GM21619 (cell line): ENCODE measurements around the gene DHRS4L2.
"Not testable (repeated sequence)": the region's sequence is repeated elsewhere in the genome, so short reads cannot be mapped to it uniquely, and the experiment has no call there.

ENCODE experiments used
- ATAC-seq: cut with Tn5 transposase; IDR thresholded peaks from one replicate; pipeline ENCODE4 v1.9.1; 2021; ENCODE audit not compliant: unreplicated experiment

DHRS4L2 gene

DNA sequence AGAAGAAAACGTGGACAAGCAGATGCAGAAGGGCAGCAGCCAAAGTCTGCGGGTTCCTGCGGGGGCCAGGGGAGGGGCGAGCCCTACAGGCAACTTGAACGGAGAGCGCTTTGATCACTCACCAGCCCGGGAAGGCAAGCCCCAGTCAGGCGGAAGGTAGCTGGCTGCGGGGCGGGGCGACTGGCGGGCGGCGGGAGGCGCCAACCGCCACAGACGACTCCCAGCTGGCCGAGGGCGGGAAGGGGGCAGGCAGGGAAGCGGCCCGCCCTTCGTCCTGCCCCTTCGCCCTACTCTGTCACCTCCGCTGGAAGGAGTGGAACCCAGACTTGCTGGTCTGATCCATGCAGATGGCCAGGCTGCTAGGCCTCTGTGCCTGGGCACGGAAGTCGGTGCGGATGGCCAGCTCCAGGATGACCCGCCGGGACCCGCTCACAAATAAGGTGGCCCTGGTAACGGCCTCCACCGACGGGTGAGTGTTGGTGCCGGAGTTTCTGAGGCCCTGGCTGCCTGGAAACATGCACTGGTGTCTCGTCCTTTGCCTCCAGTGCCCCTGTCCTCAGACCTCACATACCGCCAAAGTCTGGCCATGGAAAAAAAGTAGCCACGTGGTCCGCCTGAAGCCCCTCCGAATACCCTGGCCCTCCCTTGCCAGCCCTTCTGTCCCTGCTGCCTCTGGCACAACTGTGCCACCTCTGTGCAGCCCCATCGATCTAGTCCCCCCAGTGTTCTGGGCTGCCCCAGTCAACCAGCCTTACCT lies at the start of gene DHRS4L2:
Gene DHRS4L2 (plus strand): TSS at position 323 of the 757 bp plus-strand sequence. CDS start 19 bp downstream, at position 342.
- peak; percentile 86 for ATAC-seq

DNA sequence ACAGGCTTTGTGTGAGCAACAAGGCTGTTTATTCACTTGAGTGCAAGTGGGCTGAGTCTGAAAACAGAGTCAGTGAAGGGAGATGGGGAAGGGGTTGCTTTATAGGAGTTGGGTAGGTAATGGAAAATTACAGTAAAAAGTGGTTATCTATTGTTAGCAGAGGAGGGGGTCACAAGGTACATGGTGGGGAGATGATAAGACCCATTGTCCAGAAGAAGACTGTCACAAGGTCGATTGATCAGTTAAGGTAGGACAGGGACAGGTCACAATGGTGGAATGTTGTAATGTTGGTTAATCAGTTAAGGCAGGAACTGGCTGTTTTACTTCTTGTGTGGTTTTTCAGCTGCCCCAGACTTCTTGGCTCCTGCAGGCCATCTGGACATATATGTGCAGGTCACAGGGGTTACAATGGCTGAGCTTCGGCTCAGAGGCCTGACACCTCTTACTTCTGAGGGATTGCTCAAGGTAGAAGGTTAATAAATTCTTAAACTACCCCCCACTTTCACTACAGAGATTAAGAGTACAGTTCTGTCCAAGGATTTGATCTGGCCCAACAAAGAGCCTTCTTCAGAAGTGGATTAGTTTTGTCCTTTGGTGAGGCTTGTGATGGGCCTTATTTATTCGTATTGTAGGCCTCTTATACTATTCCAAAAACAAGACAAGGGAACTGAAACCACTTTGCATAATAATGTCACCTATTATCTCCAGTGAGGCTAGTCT lies 49.0 kb upstream of the DHRS4L2 start:
- ATAC-seq, result peak; percentile 51

DNA sequence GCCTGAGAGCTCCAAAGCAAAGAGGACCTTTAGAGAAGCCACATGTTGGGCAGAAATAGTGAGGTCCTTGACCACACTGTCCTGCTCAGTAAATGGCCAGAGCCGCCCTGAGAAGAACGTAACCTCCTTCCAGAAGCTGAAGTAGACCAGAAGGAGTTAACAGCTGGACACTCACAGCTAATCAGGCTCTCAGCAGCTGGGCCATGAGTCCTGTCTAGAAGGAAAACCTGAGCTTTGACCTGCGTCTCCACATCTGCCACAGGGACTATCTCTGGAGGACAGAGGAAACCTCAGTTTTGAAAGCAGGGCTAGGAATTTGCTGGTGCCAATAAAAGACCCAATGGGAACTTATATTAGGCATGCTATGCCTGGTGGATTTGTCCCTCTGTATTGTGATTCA lies 47.5 kb upstream of the DHRS4L2 start:
- no peak for ATAC-seq

DNA sequence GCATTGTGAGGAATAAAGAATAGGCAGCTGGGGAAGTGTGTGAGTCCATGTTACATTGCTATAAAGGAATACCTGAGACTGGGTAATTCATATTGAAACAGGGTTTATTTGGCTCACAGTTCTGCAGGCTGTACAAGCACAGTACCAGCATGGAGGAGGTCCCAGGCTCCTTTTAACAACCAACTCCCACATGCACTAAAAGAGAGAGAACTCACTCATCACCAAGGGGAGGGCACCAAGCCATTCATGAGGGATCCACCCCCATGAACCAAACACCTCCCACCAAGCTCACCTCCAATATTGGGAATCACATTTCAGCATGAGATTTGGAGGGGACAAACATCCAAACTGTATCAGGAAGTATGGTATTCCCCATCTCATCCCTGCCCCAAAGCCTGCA lies 47.1 kb upstream of the DHRS4L2 start:
- ATAC-seq, result no peak

DNA sequence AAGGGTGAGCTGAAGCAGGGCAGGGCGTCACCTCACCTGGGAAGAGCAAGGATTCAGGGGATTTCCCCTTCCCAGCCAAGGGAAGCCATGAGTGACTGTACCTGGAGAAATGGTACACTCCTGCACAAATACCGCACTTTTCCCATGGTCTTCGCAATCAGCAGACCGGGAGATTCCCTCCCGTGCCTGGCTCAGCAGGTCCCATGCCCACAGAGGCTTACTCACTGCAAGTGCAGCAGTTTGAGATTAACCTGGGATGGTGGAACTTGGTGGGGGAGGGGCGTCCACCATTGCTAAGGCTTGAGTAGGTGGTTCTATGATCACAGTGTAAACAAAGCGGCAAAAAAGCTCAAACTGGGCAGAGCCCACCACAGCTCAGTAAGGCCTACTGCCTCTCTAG lies 46.1 kb upstream of the DHRS4L2 start:
- ATAC-seq, result no peak

DNA sequence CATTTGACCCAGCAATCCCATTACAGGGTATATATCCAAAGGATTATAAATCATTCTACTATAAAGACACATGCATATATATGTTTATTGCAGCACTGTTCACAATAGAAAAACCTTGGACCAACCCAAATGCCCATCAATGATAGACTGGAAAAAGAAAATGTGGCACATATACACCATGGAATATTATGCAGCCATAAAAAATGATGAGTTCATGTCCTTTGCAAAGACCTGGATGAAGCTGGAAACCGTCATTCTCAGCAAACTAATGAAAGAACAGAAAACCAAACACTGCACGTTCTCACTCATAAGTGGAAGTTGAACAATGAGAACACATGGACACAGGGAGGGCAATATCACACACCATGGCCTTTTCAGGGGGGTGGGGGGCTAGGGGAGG lies 39.7 kb upstream of the DHRS4L2 start:
- not testable (repeated sequence) for ATAC-seq

DNA sequence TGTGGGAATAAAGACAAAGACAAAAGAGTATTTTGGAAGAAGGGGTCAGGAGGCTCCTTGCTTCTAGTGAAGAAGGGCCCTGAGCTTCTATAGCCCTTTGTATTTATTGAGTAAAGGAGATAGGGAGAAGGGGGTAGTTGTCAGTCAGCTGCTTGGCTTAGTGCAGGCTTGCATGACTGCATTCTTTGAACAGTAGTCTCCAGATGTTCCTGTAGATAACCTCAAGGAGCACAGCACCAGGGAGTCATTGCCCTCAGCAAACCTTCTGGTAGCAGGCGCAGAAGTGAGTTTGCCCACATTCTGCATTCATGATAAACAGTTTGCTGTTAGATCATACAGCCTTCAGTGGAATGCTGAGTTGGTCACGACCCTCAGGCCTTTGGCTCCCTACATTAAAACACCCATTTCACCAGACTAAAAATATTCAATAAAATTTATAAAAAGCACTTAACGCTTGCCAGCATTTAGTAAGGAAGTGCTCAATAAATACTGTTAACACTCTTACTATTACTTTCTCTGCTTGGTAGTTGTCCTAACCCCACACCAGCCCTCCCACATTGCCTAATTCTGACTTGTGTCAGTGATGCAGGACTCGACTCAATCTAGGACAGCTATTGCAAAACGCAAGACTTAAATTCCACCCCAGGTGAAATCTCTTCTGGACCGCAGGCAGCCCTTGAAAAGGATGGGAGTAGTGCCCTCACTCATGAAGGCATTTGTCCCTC lies 38.2 kb upstream of the DHRS4L2 start:
- ATAC-seq, result no peak

DNA sequence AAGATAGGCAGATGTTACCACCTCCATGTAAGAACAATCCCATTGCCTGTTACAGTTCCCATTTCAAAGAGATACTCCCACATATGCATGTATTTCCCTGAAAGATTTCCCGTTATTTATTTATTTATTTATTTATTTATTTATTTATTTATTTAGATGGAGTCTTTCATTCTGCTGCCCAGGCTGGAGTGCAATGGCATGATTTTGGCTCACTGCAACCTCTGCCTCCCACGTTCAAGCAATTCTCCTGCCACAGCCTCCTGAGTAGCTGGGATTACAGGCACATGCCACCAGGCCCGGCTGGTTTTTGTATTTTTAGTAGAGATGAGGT lies 37.6 kb upstream of the DHRS4L2 start:
- ATAC-seq, result not testable (repeated sequence)

DNA sequence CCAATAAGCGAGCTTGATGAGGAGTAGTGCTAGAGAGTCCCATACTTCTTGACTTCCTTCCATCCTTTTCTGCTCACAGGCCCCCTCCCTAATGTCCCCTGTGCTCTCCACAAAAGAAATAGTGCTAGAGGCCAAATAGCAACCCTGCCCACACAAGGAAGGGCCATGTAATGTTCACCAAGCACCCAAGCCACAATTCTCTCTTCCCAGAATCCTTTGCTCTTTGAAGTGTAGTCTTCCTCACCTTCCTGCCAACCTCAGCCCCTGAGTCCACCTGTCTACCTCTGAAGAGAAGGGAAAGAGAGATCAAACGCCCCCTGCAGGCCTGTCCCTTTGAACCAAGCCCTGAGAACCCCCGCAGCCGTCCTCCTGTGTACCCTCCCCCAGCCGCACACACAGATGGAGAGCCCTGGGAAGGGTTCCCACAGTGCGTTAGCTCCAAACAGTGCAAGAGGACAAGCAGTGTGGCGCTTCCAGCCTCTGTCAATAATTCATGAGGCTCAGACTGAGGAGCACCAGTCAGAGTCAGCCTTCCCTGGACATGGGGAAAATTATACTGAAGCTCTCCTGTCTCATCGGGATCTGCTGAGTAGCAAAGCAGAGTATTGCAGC lies 37.0 kb upstream of the DHRS4L2 start:
- ATAC-seq, result no peak

DNA sequence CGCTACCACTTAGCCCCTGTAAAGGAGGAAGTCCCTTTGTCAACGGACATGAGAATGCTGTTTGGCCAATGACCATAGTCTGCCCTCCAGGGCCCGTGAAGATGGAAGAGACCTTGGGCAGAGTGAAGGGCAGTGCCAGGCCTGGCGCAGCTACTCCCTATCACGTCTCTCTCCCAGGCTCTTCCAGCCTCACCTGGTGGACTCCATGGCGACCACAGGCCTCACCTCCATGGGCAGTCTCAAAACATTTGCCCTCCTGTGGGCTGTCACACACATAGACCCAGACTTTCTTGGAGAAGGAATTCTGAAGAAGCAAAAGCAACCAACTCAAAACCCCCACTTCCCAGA lies 35.6 kb upstream of the DHRS4L2 start:
- ATAC-seq, result not testable (repeated sequence)

DNA sequence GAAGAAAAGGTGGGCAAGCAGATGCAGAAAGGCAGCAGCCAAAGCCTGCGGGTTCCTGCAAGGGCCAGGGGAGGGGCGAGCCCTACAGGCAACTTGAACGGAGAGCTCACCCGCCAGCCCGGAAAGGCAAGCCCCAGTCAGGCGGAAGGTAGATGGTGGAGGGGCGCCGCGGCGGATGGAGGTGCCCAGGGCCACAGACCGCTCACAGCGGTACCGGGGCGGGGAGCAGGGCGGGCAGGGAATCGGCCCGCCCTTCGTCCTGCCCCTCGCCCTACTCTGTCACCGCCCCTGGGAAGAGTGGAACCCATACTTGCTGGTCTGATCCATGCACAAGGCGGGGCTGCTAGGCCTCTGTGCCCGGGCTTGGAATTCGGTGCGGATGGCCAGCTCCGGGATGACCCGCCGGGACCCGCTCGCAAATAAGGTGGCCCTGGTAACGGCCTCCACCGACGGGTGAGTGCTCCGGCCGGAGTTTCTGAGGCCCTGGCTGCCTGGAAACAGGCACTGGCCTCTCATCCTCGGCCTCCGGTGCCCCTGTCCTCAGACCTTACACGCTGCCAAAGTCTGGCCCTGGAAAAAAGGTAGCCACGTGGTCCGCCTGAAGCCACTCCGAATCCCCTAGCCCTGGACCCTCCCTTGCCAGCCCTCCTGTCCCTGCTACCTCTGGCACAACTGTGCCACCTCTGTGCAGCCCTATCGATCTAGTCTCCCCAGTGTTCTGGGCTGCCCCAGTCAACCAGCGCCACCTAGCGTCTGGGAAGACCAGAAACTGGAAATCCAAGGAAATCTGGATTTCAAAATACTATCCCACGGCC lies 35.1 kb upstream of the DHRS4L2 start, which contains the start of gene DHRS4:
Gene DHRS4 (plus strand): TSS at position 307 of the 815 bp plus-strand sequence. CDS start 19 bp downstream, at position 326.
- ATAC-seq, result peak; percentile 87

DNA sequence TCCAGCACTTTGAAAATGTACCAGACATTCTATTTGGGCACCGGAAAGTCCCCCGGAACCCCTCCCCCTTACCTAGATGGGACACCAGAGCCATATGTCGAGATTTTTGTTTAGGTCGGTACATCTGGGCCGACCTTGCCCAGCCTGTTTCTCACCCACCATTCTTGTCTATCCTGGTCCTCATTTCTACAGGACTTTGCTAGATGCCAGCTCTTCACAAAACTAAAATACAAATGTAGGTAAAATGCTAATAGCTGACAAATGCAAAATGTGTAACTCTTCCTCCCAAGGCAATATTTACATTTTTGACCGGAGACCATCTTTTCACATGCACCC lies 34.5 kb upstream of the DHRS4L2 start:
- ATAC-seq, result peak; percentile 15

DNA sequence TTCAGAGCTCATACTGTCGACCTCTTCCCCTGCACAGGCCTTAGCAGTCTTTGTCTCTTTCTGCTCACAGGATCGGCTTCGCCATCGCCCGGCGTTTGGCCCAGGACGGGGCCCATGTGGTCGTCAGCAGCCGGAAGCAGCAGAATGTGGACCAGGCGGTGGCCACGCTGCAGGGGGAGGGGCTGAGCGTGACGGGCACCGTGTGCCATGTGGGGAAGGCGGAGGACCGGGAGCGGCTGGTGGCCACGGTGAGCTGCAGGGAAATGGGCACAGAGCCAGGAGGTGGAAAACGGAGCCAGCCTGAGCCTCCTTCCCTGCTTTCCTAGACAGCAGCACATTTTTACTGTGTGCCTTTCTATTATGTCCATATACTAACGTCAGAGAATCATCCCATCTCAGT lies 33.8 kb upstream of the DHRS4L2 start:
- ATAC-seq, result not testable (repeated sequence)

DNA sequence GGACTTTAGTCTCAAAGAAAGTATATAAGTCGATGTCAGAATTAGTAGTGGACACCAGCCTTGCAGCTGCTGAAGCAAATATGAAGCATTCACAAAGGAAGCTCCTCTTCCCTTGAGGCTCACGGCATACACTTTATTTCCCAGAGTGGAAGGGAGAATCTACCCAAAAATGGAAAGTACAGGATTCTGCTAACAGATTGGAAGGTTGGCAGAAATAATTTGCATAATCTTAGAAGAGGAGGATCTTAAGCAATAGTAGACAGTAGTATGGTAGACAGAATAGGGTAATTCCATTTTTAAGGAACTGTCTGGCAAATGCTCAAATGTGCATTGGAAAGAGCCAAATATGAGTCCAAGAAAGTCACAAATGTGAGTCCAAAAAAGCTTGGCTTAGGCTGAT lies 32.9 kb upstream of the DHRS4L2 start:
- ATAC-seq, result not testable (repeated sequence)

DNA sequence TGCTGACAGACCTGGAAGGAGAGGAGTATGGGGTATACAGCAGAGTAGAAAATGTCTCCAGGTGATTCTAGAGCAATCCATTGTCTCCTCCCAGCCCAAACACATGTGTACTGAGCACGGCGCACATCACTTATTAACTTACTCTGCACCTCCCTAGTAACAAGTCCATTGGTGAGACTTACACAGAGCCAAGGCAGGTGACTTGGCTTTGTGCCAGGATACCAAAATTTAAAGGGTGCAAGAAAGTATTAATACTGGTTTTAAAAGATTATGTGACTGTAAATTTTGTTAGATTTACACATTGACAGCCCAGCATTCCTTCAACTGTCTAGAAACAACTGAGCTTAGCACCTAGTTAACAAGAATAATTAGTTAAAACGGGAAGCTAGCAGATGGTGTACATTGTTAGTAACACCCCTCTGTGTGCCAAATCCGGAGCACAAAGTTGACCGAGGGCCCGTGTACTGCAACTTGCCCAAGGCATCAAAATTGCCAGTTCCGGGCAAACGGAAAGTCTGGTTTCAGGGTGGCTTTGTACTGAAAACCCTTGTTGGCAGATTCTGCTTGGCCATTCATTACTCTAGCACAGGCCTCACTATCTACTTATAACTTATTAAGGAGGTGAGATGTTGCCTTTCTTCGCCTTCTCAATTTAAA lies 30.7 kb upstream of the DHRS4L2 start:
- not testable (repeated sequence) for ATAC-seq

DNA sequence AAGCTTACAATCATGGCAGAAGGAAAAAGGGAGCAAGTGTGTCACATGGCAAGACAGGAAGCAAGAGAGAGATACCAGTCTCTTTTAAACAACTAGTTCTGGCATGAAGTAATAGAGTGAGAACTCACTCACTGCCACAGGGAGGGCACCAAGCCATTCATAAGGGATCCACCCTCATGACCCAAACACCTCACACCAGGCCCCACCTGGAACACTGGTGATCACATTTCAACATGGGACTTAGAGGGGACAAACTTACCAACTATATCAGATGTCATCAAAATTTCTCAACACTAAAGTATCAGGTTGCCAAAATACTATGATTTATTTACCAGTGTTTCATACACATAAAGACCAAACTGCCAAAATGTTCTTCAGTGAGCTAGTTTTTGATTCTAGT lies 27.8 kb upstream of the DHRS4L2 start:
- not testable (repeated sequence) for ATAC-seq

DNA sequence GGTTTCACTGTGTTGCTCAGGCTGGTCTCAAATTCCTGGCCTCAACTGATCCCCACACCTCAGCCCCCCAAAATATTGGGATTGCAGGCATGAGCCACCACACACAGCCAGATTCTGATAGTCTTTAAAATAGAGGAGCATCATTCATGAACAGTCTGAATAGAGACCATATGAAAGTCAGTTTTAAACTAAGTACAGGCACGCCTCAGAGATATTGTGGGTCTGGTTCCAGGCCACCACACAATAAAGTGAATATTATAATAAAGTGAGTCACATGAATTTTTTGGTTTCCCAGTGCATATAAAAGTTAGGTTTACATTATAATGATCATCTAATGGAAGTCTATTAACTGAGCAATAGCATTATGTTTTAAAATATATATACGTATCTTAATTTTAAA lies 27.0 kb upstream of the DHRS4L2 start:
- not testable (repeated sequence) for ATAC-seq

DNA sequence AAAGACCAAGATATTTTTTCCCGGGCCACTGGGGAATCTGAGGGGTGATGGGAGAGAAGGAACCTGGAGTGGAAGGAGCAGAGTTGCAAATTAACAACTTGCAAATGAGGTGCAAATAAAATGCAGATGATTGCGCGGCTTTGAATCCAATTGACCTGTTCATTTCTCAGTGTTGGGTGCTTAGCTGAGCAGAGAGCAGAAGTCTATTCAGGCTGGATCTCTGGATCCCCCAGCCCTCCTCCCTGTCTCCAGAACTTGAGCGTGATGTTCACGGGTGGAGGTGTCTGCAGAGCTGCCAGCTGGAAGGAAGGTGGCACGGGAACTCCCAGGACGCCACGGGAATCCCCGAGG lies 19.6 kb upstream of the DHRS4L2 start:
- ATAC-seq, result not testable (repeated sequence)

DNA sequence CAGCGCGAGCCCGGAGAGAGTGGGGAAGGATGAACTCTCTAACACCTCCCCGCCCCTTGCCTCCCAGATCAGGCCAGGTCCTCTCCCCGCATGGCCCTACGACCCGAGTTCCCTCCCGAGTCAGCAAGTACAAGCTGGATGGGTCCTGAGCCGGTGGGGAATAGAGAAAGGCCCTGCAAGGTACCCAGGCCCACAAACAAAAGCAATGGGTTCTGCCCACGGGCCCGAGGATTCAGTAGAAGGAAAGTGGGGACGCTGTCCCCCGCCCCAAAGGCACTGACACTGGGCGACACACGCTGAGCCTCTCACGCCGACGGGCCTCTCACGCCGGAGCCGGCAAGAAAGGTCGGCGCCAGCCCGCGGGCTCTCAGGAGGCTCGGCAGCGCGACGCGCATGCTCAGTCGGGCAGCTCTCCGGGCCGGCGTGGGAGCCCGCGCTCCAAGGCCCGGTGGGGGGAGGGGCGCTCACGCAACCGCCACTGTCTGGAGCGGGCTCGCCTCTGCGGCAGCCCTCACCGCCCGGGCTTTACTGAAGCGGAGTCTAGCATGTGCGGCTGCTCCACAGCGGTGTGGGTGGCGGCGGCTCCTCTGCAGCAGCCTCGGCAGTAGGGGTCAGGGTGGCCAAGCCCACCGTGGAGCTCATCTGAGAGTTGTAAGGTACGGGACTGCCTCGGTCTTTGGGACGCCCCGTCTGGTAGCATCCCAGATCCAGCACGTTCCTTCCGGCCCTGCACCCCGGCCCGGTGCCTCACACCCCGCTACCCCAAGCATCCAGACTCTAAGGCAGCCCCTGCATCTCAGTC lies 19.0 kb upstream of the DHRS4L2 start:
- ATAC-seq, result peak; percentile 53
